RPMI7951 (cell line): ENCODE data around the gene FYB1. TPM values are rescaled to one million over a fixed set of nuclear protein-coding genes. Genes with fewer than 3 reads are reported as not detected.

Experiments
- DNase-seq: peaks from one replicate; pipeline ENCODE4 v3.0.0-alpha.2; 2012; ENCODE audit warnings: low read depth
- total RNA-seq: library from RNA; depleted of rRNA; stranded (reverse); fragments of >200 nt; shearing (Covaris generic); gene quantifications from 2 replicates; pipeline ENCODE4 v1.2.3, GENCODE V29; 2014

FYB1 gene
- total RNA-seq, 1 experiment from 2014 or later: 0.60 TPM

DNA sequence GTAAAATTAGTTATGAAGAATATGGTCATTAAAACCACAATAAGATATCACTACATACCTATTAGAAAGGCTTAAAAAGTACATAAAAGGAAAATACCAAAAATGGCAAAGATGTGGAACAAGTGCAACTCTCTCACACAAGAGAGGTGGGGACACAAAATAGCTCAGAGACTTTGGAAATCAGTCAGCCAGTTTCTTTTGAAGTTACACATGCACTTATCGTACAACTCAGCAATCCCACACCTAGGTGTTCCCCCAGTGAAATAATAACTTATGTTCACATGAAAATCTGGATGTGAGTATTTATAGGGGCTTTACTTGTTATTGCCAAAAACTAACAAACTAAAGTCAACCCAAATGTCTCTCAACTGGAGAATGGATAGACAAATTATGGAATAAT is 135.4 kb downstream of the FYB1 start:
- no peak for DNase-seq

DNA sequence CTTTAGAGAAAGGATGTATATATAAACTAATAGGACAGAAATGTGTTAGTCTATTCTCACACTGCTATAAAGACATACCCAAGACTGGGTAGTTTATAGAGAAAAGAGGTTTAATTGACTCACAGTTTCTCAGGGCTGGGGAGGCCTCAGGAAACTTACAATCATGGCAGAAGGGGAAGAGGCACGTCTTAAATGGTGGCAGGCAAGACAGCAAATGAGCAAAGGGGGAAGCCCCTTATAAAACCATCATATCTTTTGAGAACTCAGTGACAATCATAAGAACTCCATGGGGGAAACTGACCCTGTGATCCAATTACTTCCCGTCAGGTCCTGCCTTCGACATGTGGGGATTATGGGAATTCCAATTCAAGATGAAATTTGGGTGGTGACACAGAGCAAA is 136.4 kb downstream of the FYB1 start:
- DNase-seq: no peak

DNA sequence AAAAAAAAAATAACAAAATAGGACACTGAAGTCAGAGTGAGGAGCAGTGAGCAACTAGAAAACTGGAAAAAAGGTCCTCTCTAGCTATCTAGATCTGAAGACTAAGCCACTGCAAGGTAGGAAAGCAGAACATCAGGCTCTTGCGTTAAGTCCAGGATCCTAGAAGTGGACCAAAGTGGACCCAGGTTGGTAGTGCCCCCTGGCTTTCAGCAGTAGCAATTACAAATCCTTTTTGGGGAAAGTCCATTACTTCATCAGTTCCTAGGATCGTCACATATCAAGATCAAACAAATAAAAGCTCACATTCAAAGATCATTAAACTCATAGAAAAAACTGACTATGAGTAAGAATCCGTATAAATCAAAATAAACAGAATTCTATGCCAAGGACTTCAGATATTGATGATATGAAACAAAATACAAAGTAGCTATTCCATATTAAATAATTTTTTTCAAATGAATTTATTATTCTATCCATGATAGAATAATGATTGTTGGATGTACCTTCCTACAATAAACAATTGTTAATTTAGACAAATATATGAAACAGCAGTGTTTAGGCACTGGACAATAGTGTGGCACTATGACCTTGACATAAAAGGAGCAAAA is 138.7 kb downstream of the FYB1 start:
- DNase-seq: peak; percentile 59

DNA sequence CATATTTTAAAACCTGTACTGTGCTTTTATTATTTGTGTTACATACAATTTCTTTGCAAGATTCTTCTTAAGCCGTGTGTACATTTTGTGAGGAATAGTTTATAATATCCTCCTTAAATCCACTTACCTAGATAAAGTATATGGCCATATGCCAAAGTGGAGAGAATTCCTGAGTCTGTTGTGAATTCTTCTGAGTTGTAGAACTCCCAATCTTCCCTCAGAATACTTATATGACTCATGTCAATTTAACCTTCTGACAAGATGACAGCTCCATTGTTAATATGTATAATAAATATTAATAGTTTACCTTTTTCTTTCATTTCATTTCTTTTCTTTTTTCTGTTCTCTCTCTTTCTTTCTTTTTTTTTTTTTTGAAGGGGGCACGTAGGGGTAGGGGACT is 139.2 kb downstream of the FYB1 start:
- no peak for DNase-seq

DNA sequence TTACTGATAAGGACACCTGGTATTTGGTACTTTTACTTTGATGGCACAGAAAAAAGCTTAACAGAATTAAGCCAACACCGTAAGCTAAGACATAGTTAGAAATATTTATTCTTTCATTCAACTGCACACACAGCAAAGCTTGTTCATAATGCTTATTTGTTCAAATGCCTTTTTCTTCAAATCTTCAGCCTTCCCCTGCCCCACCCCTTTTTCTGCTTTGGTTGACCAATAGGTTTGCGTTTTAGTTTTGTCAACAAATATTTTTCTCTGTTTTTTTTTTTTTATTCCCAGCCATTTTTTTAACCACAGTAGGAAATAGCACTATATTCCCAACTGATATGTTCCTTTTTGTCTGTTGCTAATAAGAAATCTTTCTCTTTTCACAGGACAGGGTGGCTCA is 140.2 kb downstream of the FYB1 start:
- DNase-seq: no peak

DNA sequence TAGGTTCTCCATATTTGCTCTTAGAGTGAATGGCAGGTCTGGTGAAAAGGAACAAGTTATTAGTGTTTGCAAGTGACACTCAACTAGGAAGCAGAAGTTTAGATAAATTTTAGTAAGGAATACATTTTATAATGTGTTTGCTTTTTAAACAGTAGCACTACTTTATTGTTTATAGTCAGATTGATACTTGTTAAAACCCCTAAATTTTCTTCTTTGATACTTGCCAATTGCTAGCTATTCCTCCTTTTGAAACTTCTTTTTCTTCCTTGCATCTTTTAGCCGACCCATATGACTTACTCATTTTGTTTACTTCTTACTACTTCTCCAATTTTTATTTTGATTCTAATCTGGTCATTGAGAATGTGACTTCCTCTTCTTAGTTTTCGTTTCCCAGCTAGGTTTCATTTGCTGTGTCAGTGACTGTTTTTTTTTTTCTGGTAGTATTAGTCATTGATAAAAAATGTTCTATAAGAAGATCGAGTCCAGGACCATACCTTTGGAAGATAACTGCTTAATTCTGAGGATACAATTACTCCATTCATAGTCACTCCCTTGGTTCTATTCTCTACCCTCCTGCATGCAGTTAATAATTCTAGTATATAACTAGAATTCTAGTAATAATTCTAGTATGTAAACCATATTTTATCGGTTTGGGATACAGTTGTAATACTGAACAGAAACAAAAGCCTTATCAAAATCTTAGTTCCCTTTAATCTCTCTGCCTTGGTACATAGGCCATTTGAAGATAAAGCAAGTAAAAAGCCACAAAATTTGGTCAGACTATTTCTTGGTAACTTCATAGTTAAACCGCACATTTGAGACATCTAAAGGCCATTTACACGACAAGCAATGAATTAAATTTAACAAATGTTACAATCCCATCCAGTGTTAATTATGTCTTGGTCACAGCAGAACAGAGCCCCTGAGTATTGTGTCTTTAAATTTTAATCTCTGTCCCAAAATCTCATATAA is 142.3 kb downstream of the FYB1 start:
- DNase-seq: peak; percentile 57

DNA sequence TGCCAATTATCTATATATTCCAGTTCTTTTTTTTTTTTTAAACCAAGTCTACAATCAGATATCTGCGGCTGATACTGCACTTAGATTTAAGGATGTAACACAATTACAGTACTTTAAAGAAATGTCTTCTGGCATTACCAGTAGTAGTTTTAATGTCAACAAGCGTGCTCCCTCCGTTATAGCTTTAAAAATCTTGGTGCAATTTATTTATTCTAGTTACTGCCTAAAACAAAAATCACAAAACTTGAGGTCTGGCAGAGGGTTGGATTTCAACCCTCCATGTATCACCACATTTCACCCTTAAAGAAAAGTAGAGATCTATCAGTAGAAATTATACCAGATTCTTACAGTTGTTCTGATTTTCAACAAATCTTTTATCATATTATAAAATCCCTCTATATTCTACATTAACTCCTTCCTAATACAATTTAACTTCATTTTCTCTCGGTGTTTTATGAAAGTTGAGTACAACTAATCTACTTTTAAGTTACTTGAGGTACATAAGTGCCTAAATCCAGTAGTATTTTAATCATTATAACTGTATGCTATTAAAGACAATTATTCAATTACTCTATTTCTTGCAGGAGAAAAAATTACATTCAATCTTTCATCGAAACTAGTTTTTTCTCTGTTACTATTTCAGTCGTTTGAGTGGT is 143.1 kb downstream of the FYB1 start:
- DNase-seq: no peak

DNA sequence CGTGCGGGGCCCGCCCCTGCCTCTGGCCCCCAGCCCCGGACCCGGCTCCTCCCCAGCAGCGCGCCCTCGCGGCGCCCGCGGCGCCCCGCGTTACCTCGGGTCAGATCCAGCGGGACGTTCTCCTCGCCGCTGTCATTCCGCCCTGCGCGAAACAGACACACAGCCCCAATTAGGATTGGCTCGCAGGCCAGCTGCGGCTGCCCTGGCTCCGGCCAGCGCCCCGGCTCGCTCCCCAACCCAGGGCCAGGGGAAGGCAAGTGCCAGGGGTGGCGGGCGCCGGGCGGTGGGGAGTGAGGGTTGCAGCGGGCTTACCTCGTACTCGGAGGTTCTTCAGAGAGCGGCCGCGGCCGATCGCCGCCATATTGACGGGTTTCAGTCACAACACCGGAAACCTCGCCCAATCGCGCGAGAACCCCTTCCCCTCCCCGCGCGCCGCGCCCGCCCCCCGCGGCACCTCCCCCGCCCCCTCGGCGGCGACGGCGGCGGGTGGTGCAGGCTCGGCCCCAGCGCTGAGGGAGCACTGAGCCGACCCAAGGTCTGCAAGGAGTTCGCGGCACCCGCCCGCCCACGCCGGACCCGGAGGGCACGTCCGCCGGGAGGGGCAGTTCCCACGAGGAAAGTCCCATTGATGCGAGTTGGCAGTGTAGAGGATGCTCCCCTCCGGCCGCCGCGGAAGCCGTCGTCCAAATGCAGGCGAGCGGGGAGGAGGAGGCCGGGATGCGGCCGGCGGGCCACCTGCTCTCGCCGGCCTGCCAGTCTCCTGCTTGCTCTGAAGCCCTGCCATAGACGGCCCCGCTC is 145.1 kb downstream of the FYB1 start, which contains the start of gene RICTOR:
RICTOR (minus strand) TSS at position 383 of the 798 bp plus-strand sequence; CDS start at position 361, 22 bp downstream.
- peak; percentile 87 for DNase-seq

DNA sequence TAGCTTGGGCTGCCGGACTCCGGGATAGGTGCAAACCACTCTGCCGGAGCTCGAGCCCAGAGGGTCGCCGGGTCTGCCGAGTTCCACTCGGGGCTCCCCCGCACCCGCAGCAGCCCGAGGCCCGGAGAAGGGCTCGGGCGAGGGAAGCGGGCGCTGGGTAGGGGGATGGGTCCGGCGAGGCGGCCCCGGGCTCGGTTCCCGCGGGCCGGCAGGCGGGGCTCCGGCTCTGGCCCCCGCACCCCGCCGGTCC is 145.7 kb downstream of the FYB1 start:
- DNase-seq: no peak

DNA sequence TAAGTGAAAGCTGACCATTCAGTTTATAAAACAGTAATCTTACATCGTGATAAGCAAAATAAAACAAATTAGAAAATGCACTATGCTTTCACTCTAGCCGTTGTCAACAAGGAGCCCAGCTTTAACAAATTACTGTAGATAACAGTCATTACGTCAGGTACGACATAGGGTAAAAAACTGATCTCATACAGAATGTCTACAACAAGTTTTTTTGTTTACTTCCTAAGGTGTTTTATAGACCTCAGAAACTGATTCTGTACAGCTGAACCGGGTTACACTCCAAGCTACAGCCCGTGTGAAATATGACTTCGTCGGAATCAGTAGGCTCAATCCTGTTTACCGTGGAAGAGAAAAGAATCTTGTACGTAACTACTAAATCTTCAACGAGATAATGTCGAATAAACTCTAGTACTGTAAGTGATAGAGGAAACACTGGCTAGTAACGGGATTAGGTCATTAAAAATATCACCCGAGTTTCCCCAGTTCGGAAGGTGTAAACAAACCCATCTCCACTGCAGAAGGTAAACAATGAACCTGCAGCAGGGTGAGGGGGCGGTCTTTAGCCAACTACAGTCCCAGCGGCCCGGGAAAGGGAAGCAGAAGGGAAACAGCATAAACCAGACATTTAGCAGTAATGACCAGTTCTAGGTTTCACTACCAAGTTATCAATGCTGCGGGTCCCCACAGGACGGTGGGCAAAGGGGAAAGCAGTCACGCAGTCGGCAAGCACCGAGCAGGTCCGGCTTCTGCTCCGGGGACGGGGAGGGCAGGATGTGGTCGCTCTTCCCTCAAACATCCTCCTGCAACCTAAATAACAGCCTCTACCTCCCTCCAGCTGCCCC is 146.2 kb downstream of the FYB1 start:
- peak; percentile 43 for DNase-seq

DNA sequence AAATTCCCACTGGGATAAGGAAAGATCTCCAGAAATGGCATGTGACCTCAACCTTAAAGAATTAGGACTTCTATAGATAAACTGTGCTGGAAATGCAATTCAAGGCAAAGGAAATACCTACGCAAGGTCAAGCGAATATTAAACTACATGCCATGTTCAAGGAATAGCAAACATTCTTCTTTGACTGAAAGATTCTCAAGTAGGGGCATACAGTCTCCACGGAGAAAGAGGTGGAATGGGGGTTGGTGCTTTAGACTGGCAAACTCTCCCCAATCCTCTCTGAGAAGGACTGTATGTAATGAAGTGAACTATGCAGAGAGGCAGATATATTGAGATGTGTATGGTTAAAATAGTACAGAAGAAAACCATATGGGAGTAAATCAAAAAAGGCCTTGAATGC is 151.3 kb downstream of the FYB1 start:
- no peak for DNase-seq

DNA sequence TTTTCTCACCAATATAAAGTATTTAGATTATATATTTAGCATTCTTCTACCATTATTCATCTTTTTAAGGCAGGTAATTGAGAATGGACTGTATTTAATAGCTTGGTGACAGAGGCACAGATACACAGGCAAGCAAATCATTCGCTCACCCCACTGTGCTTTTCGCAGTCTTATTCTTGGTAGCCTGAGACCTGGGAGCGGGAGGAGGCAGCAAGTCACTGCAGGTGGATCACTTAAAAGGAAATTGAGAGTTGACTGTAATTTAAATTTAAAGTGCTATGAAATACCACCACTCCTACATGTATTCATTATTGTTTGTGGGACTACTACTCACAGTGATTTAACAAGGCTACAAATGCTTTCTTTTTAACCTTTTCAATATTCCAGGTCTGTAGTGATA is 154.9 kb downstream of the FYB1 start:
- no peak for DNase-seq

DNA sequence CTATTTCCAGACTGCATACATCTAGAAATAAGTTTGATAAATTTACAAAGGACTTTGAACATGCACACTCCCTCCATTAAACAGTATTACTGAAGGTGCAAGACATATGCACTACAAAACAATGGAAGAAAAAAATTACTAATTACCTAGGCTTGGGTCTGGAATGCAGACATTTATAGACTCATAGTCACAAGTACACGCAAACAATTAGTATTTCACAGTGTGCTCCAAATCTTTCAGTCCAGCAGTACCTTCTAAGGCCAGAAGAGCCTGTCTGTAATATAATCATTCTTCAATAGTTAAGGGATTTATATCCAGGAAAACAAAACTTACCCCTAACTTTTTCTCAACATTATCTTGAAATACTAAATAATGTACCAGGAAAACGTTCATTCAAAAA is 156.3 kb downstream of the FYB1 start:
- DNase-seq: no peak

DNA sequence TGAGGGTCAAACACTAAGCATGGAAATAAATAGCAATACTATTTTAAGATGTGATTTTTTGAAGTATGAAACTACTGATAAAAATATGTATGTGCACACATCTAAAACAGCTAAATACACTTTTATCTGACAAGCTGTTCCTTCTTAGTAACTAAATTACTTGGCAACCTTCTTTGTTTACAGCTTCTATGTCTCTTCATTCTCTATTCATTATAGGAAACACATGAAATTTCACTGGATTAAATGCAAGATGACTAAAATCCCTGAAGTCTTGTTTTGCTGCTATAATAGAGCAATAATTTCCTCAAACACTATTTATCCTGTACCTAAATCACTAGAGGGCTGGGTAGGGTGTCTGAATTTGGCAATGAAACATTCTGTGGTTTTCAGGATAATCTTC is 156.8 kb downstream of the FYB1 start:
- no peak for DNase-seq

DNA sequence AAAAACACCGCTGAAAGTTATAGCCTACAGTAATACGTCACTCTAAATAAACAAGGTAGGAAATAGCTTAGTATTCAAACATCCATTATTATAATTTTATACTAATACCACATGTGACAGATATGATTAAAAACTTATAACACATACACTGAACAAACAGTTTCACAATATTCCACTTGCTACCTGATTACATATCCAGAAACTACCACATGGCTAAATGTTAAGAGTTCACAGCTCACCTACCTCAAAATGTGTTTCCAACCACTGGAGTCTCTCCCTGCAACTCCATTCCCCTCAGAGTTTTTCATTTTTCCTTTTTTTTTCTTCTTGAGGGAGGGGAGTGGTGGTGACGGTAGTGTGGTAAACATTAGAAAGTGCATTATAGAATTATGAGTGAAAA is 157.3 kb downstream of the FYB1 start:
- DNase-seq: no peak

DNA sequence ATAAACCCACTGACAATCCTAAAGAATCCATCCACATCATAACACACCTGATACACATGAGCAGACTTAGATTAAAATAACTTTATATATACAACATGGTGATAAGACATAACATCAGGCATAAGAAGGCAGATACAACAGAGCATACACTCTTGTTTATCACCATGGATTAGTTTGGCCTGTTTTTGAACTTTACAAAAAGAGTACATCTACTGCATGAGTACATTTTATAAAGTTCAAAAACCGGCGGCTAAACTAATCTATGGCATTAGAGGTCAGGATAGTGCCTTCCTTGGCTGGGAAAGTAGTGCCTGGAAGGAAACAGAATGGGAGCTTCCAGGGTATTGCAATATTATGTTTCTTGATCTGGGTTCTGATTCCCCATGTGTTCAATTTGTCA is 160.3 kb downstream of the FYB1 start:
- DNase-seq: no peak

DNA sequence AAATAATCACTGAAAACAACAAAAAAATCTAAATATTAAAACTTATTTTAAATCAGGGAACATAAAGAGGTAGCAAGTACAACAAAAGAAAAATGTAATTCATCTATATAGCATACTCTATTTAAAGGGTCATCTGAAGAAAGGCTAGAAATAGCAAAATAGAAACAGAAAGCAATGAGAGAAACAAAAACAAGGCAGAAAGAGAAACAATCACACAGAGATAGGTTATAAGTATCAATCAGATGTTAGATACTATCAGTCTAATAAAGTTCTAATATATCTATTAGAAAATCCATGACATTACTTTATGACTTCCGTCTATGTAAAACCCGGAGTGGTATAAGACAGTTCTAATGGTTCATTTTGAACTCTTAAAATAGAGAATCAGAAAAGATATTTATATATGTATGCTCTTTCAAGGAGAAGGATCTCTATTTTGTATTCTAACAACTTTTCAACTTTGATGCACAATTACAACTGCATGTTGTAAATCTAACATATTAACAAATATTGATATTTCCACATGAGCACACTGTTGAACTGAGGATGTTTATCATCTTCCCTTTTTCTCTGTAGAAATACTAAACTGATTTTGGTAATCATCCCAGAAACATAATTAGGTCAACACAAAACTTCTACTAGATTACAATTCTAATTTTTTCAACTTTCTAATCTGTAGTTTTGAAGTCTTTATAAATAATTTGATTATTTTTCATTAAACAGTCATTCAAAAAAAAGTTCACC is 161.0 kb downstream of the FYB1 start:
- DNase-seq: no peak

DNA sequence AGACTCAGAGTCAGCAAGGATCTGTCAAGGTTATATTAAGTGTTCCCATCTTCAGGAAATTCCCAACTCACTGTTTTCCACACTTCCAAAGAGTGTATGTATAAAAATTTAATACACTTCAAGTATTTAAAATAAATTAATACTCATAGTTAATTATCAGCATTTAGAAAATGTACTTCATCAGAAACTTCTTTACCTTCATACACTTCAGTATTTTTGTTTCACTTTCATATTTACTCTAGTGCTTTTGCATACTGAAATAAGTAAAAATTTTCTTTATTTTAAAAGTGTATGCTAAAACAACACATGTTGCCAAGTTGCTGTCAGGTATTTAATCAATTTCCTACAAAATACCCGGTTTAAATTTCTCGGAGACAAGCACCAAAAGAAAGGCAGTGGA is 161.6 kb downstream of the FYB1 start:
- DNase-seq: peak; percentile 2

DNA sequence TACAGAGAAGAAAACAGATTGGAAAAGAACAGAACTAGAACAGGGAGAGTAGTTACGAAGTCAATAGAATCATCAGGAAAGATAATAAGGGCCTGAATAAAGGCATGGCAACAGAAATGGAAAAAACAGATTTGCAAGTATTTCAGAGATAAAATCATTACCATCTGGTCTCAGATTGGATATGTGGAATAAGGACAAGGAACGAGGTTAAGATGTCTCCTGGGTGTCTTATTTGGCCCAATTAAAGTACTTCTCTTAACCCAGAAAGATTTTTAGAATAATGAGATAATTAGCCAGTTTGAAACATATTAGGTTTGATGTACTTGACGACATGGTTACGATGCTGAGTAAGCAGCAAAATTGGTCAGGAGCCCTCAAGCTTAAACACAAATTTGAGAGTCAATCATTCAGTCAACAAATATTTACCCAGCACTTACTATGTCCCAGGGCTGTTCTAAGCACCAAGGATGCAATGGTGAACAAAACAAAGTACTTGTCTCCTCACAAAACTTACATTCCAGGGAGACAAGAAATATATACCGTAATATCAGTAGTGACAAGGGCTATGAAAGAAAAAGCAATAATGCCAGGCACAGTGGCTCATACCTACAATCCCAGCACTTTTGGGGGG is 163.5 kb downstream of the FYB1 start:
- DNase-seq: no peak
